ENCODE data around the gene GLIPR2.

GLIPR2 gene

GRCh38 chr9:36192196-36192595 is 55.7 kb downstream of the GLIPR2 start:
- DNase-seq (ENCODE audit: low read depth, low spot score), result no peak

- DNase-seq (ENCODE audit: low read depth, low spot score), result no peak
Measured at GRCh38 chr9:36193023-36193422, 56.5 kb downstream of the GLIPR2 start.

GRCh38 chr9:36194326-36195000 is 57.9 kb downstream of the GLIPR2 start:
- DNase-seq (ENCODE audit: low read depth, low spot score), result no peak

- no peak for DNase-seq (ENCODE audit: low read depth, low spot score)
Measured at GRCh38 chr9:36204906-36205547, 68.5 kb downstream of the GLIPR2 start.

GRCh38 chr9:36207016-36207415 is 70.5 kb downstream of the GLIPR2 start:
- no peak for DNase-seq (ENCODE audit: low read depth, low spot score)

- DNase-seq (ENCODE audit: low read depth, low spot score), result no peak
Measured at GRCh38 chr9:36207546-36208012, 71.0 kb downstream of the GLIPR2 start.

- DNase-seq (ENCODE audit: low read depth, low spot score), result no peak
Measured at GRCh38 chr9:36208521-36209253, 72.2 kb downstream of the GLIPR2 start.

- no peak for DNase-seq (ENCODE audit: low read depth, low spot score)
Measured at GRCh38 chr9:36210722-36211121, 74.2 kb downstream of the GLIPR2 start.

GRCh38 chr9:36211510-36211909 is 75.0 kb downstream of the GLIPR2 start:
- no peak for DNase-seq (ENCODE audit: low read depth, low spot score)

- no peak for DNase-seq (ENCODE audit: low read depth, low spot score)
Measured at GRCh38 chr9:36213387-36213786, 76.9 kb downstream of the GLIPR2 start.
